Stimulated activated CD4-positive, alpha-beta T cell treated with anti-CD3 and anti-CD28 coated beads, Interleukin-2, amount 100 ng/mL, for 48 hours (primary cell): ENCODE measurements around the gene KRTAP4-5.
"Not testable (repeated sequence)": the region's sequence is repeated elsewhere in the genome, so short reads cannot be mapped to it uniquely, and the experiment has no call there.

ENCODE experiments used
- DNase-seq, 2 donors: peaks; one replicate each; pipeline ENCODE4 v3.0.0-alpha.2; 2020

Gene KRTAP4-5

DNA sequence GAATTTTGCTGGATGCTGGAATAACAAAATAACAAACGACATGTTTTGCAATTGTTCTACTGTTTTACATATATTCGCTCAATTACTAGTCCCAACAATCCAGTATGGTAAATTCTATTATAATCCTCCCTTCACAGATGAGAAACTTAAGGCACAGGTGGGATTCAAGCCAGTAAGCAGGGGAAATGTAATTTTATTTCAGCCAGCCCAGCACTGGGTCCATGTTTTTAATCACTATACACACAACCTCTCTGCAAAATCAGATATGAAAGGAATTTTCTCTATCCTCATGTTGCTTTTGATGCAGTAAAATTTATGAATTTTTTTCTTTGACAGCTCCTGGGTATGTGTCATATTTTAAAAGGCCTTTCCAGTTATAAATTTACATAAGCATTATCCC is 4.4 kb downstream of the KRTAP4-5 start:
- DNase-seq = no peak

DNA sequence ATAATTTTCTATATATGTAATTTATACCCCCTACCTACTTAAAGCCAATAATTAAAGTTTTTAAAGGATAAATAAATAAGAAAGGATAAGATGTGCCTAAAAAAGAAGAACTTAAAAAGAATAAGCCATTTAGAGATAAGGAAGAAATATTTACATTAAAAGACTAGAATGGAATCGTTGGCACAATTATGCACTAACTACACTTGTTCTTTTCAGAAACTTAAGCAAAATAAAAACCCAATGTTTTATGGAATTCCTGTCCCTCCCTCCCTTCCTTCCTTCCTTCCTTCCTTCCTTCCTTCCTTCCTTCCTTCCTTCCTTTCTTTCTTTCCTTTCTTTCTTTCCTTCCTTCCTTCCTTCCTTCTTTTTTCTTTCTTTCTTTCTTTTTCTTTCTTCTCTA is 4.8 kb downstream of the KRTAP4-5 start:
- no peak for DNase-seq

DNA sequence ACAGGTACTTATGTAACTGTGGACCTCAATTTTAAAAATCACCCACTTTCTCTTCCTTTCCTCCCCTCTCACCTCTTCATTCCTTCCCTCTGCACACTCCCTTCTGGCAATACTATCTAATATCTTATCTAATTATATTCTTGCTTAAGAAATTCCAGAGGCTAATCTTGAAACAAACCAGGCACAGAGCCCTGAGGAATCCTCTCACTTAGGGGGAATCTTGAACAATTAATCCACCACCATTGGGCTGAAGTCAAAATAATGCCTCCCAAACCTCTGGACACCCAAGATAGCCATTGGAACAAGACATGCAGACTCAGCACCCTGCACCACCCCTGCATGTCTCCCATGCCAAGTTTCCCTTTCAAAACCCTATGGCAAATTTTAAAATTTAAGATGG is 8.3 kb downstream of the KRTAP4-5 start:
- DNase-seq = no peak

DNA sequence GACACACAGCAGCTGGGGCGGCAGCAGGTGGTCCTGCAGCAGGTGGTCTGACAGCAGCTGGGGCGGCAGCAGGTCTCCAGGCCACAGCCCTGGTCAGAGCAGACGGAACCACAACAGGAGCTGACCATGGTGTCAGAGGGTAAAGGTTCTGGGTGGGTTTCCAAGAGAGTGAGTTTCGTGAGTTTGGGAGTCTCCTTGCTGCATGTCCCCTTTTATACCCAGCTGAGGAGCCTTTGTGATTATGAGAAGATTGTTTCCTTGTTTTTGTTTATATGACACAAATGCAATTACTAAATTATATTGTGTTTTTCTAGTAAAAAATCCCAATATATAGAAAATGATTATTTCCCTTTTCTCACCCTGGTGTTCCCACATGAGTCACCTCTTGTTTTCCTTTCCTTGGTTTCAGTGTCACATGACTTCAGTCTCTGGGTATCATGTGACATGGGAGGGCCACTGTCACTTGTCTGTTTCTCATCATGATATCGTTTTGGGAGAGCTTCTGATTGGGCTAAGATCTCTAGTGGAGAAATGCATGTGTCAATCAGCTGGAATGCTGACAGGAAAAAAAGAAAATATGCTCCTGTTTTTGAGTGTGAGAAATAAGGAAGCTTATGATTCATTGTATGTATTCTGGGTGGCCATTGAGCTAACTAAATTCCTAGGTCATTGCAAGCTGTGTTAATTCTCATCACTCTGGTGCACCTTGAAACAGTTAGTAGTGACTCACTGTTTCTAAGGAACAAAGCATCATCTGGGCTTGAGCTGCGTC is 9.1 kb downstream of the KRTAP4-5 start, which contains the start of gene KRTAP4-6:
KRTAP4-6 (minus strand) TSS at position 185 of the 772 bp plus-strand sequence; CDS start at position 128, 57 bp downstream.
- DNase-seq = no peak

DNA sequence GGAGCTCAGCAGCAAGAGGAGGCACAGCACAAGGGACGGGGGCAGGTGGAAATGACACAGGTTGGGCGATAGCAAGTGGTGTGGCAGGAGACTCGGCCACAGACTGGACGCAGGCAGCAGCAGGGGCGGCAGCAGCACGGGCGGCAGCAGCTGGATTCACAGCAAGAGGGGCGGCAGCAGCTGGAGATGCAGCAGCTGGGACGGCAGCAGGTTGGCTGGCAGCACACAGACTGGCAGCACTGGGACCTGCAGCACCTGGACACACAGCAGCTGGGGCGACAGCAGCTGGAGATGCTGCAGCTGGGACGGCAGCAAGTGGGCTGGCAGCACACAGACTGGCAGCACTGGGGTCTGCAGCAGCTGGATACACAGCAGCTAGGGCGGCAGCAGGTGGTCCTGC is 9.8 kb downstream of the KRTAP4-5 start:
- DNase-seq = not testable (repeated sequence)

DNA sequence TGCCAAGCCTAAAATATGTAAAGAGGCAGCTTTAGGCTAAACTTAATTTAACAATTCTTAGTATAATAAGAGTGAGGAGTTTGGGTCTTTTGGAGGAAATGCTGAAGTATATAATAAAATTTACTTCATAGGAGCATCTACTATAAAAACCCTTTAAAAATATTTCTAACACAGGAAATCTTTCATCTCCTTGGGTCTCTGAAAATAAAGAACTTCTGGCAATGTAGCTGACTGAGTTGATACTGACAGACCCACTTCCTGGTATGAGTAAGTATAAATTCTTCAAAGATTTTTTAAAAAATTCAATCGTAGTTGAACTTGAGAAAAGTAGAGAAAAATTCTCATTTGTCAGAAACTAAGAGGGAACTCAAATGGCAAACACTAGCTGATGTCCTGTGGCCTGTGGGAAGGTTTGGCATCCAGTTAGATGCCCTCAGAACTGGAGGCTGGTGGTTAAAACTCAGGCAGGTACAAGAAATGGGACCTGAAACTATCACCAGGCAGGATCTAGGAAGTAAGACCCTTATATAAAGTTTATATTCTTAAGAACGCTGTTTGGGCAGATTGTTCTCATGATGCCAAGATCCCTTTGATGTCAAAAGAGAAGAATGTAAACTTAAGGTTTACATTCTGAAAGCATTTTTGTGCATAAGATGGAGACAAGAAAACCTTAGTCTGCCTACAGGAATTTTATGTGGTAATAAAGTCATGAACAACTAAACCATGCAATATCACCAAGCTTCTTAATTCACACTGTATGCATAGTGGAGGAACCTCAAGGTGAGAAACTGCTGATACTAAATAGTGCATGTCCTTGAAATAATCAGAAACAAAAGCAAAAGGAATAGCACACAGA is 15.5 kb downstream of the KRTAP4-5 start:
- no peak for DNase-seq

DNA sequence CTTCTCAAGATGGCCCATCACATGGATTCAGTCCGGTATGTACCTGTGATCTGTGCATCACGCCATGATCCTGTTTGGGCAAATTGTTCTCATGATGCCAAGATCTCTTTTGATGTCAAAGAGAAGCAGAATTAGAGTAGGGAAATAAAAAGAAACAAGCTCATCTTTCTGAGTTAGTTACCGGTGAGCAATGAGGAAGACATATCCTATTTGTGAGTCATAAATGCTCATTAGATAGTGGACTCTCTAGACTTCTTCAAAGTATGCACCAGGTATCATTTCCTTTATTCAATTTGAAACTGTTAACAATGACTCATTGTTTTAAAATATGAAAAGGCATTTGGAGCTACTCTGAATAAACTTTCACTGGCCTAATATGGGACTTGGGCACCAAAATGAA is 17.6 kb downstream of the KRTAP4-5 start:
- no peak for DNase-seq

DNA sequence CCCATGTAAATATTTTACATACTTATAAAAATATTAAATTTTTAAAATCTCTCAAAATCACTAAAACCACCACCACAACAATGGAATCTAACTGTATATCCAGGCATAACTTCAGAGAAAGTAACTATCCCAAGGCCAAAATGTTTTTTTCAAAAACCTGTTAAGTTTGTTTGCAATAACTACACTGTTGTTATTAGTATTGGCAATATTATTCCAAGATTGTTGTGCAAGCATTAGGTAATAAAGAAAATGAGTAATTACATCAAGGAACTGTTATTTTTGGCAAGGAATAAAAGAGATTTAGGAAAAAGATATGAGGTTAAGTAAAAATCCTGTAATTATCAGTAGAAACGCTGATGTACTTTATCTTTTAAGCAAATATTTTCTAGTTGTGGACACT is 22.3 kb downstream of the KRTAP4-5 start:
- no peak for DNase-seq

DNA sequence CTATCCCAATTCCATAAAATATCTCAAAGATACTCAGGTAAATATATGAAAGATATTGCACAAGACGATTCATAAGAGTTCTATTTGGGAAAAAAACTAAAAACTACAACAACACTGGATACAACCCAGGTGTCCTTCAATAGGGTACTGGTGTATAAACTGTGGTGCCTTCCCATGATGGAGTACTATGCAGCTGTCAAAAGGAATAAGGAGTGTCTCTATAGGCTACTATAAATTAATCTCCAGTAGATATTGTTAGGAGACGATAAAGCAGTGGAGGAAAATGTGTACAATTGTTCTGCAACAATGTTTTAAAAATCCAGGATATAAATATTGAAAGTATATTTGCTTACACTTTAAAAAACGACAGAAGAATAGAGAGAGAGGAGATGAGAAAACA is 23.2 kb downstream of the KRTAP4-5 start:
- no peak for DNase-seq

DNA sequence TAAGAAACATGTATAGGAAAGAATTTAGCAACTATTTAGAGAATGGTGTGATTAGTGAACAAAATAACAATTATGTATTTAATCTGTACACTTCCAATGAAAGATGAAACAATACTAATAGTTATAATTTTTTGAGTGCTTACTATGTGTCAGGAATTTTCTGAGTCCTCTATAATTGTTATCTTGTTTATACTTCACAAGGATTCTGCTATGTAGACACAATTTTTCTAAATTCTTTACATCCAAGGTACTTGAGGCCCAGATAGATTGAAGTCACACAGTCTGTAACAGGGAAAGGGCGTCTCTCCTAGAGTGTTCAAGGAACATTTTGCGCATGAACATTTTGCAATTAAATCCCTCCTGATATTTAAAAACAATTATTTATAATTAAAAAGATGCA is 24.6 kb downstream of the KRTAP4-5 start:
- DNase-seq = no peak

DNA sequence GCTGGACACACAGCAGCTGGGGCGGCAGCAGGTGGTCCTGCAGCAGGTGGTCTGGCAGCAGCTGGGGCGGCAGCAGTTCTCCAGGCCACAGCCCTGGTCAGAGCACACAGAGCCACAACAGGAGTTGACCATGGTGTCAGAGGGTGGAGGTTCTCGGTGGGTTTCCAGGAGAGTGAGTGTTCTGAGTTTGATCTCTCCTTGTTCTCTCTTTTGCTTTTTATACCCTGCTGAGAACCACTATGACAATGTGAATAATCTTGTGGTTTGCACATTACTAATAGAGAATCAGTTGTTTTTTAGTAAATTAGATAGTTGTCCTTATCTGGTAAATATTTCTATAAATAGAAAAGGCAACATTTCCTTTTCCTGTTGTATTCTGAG is 25.6 kb downstream of the KRTAP4-5 start, which contains the start of gene KRTAP4-12:
KRTAP4-12 (minus strand) TSS at position 192 of the 381 bp plus-strand sequence; CDS start at position 132, 60 bp downstream.
- DNase-seq = not testable (repeated sequence)

DNA sequence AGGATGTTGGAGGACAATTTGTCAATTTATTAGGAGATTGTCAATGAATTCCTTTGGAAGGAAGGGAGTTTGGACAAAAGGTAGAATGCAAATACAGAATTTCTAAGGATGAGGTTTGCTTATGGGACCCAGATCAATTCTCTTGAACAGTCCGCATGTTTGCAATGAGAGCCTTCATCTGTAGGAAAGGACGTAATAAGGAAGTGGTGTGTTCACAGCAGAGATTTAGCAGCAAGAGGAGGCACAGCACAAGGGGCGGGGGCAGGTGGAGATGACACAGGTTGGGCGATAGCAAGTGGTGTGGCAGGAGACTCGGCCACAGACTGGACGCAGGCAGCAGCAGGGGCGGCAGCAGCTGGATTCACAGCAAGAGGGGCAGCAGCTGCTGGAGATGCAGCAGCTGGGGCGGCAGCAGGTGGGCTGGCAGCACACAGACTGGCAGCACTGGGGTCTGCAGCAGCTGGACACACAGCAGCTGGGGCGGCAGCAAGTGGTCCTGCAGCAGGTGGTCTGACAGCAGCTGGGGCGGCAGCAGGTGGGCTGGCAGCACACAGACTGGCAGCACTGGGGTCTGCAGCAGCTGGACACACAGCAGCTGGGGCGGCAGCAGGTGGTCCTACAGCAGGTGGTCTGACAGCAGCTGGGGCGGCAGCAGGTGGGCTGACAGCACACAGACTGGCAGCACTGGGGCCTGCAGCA is 26.2 kb downstream of the KRTAP4-5 start:
- DNase-seq = not testable (repeated sequence)

DNA sequence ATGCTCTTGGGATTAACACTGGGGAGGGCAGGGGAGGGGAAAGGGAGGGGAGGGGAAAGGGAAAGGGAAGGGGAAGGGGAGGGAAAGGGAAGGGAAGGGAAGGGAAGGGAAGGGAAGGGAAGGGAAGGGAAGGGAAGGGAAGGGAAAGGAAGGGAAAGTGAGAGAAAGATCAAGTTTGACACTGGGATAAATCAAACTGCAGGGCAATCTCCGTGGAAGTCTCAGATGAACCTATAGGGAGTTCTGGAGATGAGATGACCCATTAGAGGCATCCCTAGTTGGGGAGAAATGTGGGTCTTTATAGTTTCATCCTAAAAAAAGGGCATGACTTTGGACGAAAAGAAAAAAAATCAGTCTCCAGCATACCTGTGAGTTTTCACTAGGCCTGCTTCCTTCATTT is 27.9 kb downstream of the KRTAP4-5 start:
- DNase-seq = no peak

DNA sequence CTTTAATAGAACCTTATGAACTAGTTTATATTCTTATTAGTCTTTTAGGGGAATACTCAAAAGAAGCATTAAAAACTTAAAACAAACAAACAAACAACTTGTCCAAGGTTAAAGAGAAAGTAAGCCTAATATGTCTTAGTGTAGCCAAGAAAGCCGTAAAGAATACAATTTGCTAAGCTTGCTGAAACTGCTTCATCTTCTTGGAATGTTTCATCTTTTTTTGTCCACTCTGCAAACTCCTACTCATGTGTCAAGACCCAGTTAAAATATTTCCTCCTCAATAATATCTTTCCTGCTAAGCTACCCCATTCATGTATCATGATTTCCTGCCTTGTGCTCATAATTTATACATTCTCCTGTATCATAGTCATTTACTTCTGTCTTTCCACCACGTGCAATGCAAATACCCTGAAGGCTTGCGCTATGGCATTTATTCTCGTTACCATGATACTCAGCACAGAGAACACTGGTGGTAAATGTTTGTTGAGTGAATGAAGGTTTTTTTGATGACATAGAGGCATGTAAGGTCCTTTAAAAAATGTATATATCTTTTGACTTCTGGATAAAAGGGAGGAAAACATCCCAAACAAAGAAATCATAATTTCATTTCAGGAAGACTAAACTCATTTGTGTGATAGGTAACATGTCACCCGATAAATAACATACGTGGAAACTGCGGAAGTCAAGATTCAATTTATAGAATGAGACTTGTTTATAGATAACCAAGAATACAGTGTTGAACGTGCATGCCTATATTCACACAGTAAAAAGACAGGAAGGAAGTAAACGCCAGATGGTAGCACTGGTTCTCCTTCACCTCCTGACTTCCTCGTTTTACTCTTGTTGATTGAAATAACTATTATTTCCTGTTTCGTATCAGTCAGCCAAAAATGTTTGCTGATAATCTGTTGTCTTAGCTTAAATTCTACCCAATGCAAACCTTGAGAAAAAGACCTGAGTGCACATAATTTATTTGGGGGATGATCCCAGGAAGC is 29.6 kb downstream of the KRTAP4-5 start:
- not testable (repeated sequence) for DNase-seq

DNA sequence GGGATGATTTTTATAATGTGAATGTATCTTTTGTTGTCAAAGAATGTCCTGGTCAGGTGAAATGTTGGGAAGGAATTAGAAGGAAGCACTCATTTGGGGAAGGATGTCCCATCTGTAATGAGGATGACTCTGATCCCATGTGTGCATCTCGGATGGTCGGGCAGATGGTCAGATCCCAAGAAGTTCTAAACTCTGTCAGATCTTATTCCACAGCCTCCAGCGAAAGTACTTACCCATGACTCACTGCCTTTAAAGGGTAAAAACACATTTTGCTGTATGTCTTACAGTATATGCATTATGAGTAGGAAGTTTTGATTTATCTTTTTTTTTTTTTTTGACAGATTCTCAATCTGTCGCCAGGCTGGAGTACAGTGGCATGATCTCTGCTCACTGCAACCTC is 30.9 kb downstream of the KRTAP4-5 start:
- no peak for DNase-seq

DNA sequence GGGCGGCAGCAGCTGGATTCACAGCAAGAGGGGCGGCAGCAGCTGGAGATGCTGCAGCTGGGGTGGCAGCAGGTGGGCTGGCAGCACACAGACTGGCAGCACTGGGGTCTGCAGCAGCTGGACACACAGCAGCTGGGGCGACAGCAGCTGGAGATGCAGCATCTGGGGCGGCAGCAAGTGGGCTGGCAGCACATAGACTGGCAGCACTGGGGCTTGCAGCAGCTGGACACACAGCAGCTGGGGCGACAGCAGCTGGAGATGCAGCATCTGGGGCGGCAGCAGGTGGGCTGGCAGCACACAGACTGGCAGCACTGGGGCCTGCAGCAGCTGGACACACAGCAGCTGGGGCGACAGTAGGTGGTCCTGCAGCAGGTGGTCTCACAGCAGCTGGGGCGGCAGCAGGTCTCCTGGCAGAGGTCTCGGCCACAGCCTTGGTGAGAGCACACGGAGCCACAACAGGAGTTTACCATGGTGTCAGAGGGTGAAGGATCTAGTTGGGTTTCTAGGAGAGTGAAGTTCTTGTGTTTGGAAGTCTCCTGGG is 31.7 kb downstream of the KRTAP4-5 start, which contains the start of gene KRTAP4-11:
KRTAP4-11 (minus strand) TSS at position 528 of the 541 bp plus-strand sequence; CDS start at position 470, 58 bp downstream.
- DNase-seq = not testable (repeated sequence)

DNA sequence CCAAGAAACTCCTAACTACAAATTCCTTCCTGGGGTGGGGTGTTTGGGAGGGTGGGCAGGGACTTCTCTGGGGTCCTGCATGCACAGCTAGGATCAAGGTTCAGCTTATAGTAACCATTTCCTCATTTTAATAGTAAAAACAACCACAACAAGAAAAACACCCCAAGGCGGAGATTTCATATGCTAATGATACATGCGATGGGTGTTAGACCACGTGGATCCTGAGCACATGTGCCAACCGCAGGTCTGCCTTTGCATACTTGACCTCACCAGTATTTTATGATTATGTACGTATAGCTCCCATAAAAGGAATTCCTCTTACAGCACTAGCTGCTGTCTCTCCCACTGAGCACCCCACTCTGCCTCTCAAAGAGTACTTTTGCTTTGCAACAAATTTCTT is 33.3 kb downstream of the KRTAP4-5 start:
- DNase-seq = no peak

DNA sequence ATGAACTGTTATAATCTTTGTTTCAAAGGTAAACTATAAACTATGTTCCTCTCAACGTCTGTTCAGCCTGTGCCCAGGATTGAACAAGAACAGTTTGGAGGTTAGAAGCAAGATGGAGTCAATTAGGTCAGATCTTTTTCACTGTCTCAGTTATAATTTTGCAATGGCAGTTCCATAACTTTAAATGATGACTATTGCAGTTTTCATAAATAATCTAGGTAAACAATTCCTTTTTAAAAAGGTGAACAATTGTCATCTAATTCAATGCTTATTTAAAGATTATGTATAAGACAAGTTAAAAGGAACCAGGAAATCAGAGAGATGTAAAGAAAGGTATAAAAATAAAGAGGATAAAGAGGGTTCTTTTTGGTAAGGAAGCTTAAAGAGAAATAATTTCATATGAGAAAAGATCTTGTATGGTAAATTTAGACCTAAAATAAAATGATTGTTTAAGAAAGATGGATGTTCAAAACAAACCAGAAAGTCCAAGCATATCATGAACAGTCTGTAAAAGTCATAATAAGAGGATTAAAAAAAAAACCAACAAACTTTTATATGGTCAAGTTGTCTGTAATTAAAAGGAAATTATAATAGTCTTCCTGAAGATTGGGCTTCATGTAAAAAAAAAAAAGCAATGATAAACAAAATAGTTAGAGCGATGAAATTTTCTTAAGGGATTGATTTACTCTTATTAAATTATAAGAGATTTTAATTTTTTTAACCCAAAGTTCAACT is 38.3 kb downstream of the KRTAP4-5 start:
- DNase-seq = no peak

DNA sequence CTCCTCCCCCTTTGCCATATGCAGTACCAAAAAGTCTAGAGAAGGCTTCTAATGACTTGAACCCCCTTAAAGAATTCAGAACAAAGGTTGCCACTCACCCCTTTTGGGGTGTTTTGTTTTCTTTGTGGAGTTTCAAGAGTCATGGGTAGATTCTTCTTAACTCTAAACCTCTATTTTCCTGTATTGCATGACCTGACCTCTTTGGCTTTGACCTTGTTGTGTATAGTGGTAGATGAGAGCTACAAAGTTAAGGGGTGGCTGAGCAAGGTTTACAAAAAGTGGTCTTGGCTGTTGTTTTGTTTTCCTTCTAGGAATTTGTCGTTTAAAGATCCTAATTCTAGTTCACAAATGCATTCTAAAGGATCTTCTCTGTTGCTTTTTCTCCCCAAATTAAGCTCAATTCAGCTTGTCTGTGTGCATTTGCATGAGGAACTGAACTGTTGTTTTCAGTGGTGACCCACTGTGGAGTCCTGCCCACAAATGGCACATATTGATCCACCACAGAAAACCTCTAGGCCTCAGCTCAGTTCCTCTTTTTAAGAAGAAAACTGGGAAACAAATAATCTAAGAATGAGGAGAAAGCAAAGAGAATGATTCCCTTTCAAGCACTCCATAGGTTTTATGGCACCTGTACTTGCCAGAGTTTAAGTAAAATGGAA is 40.8 kb downstream of the KRTAP4-5 start:
- DNase-seq = not testable (repeated sequence)

DNA sequence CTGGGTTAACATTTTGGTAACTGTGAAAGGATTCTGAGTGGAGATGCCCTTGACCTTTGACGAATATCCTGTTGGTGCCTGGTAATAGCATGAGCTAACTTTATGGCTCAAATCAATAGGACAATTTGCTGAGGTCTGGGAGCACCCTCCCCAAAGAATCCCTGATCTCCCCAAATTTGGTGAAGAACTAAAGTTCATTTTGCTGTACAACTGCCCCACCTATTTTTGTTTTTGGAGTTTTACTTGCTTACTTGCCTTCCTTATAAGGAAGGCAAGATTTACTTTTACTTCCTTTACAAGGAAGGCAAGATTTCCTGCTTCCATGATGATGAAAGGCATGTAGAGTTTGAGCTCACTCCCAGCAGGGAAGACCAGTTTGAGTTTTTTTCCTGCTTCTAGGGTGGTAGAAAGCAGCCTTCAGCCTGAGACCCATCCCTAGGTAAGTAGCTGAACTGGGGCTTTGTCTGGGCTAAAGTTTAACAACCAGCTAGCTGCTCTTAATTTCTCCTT is 41.6 kb downstream of the KRTAP4-5 start:
- no peak for DNase-seq
